H9 (cell line): ENCODE results near the gene SDK2. TPM values are rescaled to one million over a fixed set of nuclear protein-coding genes. Genes with fewer than 3 reads are reported as not detected.

Experiments used
- DNase-seq: peaks from one replicate; pipeline ENCODE4 v3.0.0-alpha.2; 2017
- H2AFZ ChIP-seq: one replicate; pipeline ENCODE4 v1.6.1; 2013; ENCODE audit warnings: mild to moderate bottlenecking, low read length, control low read depth, moderate library complexity
- H2AK5ac ChIP-seq: 2 replicates; pipeline ENCODE4 v1.6.1; 2013; ENCODE audit warnings: low read length, control low read depth, mixed read lengths; ENCODE audit not compliant: insufficient read length
- H2BK120ac ChIP-seq: one replicate; pipeline ENCODE4 v1.6.1; 2013; ENCODE audit warnings: low read depth, mild to moderate bottlenecking, low read length, control low read depth, inconsistent platforms; ENCODE audit not compliant: poor library complexity, severe bottlenecking
- H2BK12ac ChIP-seq: 2 replicates; pipeline ENCODE4 v1.6.1; 2013; ENCODE audit warnings: low read length, control low read depth, mixed read lengths, low read depth; ENCODE audit not compliant: insufficient read length
- H2BK15ac ChIP-seq: 2 replicates; pipeline ENCODE4 v1.6.1; 2013; ENCODE audit warnings: low read depth, low read length, control low read depth
- H2BK20ac ChIP-seq: one replicate; pipeline ENCODE4 v1.6.1; 2013; ENCODE audit warnings: low read depth, mild to moderate bottlenecking, low read length, control low read depth, inconsistent platforms; ENCODE audit not compliant: poor library complexity, severe bottlenecking
- H2BK5ac ChIP-seq: 2 replicates; pipeline ENCODE4 v1.6.1; 2013; ENCODE audit warnings: low read length, control low read depth, mixed read lengths; ENCODE audit not compliant: insufficient read length
- H3K14ac ChIP-seq: 2 replicates; pipeline ENCODE4 v1.6.1; 2013; ENCODE audit warnings: low read length, control low read depth; ENCODE audit not compliant: insufficient read depth
- H3K18ac ChIP-seq: 2 replicates; pipeline ENCODE4 v1.6.1; 2013; ENCODE audit warnings: low read depth, mild to moderate bottlenecking, mixed read lengths, low read length, control low read depth; ENCODE audit not compliant: insufficient read length
- H3K23ac ChIP-seq: 2 replicates; pipeline ENCODE4 v1.6.1; 2013; ENCODE audit warnings: low read length, control low read depth, mixed read lengths, low read depth; ENCODE audit not compliant: insufficient read length
- H3K23me2 ChIP-seq: 2 replicates; pipeline ENCODE4 v1.6.1; 2013; ENCODE audit warnings: low read depth, mild to moderate bottlenecking, mixed read lengths, low read length, control low read depth; ENCODE audit not compliant: insufficient read length, poor library complexity, severe bottlenecking
- H3K27ac ChIP-seq: 2 replicates; pipeline ENCODE4 v1.5.1; 2013; ENCODE audit warnings: low read length, control low read depth, mixed read lengths, low read depth; ENCODE audit not compliant: insufficient read length
- H3K27me3 ChIP-seq: 2 replicates; pipeline ENCODE4 v1.6.1; 2013; ENCODE audit warnings: low read length, control low read depth, inconsistent platforms; ENCODE audit not compliant: insufficient read depth
- H3K4ac ChIP-seq: 2 replicates; pipeline ENCODE4 v1.6.1; 2013; ENCODE audit warnings: low read depth, mild to moderate bottlenecking, control low read depth, inconsistent platforms, low read length, moderate library complexity
- H3K4me1 ChIP-seq: 2 replicates; pipeline ENCODE4 v1.6.1; 2013; ENCODE audit warnings: low read length, control low read depth, inconsistent platforms; ENCODE audit not compliant: insufficient read depth
- H3K4me2 ChIP-seq: 2 replicates; pipeline ENCODE4 v1.6.1; 2013; ENCODE audit warnings: low read length, control low read depth, mixed read lengths; ENCODE audit not compliant: insufficient read length, insufficient read depth
- H3K56ac ChIP-seq: 2 replicates; pipeline ENCODE4 v1.6.1; 2013; ENCODE audit warnings: low read depth, mild to moderate bottlenecking, mixed read lengths, low read length, control low read depth; ENCODE audit not compliant: insufficient read length
- H3K79me1 ChIP-seq: 2 replicates; pipeline ENCODE4 v1.6.1; 2013; ENCODE audit warnings: low read depth, mild to moderate bottlenecking, moderate library complexity, low read length, control low read depth, inconsistent platforms; ENCODE audit not compliant: insufficient read depth, poor library complexity, severe bottlenecking
- H3K79me2 ChIP-seq: 2 replicates; pipeline ENCODE4 v1.6.1; 2013; ENCODE audit warnings: low read length, control low read depth, inconsistent platforms; ENCODE audit not compliant: insufficient read depth
- H3K9ac ChIP-seq: 2 replicates; pipeline ENCODE4 v1.6.1; 2013; ENCODE audit warnings: low read length, control low read depth, mixed read lengths; ENCODE audit not compliant: insufficient read length; ENCODE audit errors: extremely low read depth
- H3K9me3 ChIP-seq: one replicate; pipeline ENCODE4 v1.6.1; 2013; ENCODE audit warnings: low read depth, low read length, inconsistent platforms; ENCODE audit not compliant: control insufficient read depth
- H3T11ph ChIP-seq: one replicate; pipeline ENCODE4 v1.6.1; 2013; ENCODE audit warnings: mild to moderate bottlenecking, low read length, control low read depth, inconsistent platforms
- H4K20me1 ChIP-seq: one replicate; pipeline ENCODE4 v1.6.1; 2013; ENCODE audit not compliant: control insufficient read depth, insufficient read length, insufficient read depth
- H4K5ac ChIP-seq: 2 replicates; pipeline ENCODE4 v1.6.1; 2013; ENCODE audit warnings: low read depth, mild to moderate bottlenecking, mixed read lengths, low read length, control low read depth; ENCODE audit not compliant: insufficient read length
- H4K8ac ChIP-seq: replicated peaks from 2 replicates; pipeline ENCODE4 v1.6.1; 2013; ENCODE audit warnings: low read length, control low read depth, mixed read lengths, low read depth; ENCODE audit not compliant: insufficient read length
- H4K91ac ChIP-seq: 2 replicates; pipeline ENCODE4 v1.6.1; 2013; ENCODE audit warnings: low read depth, mild to moderate bottlenecking, moderate library complexity, mixed read lengths, low read length, control low read depth; ENCODE audit not compliant: insufficient read length
- H3K27ac Mint-ChIP-seq, 3 experiments: 2 replicates in 2 of 3; 3 replicates in 1 of 3; pipeline ENCODE4 v1.8.0; 2020 to 2021; ENCODE audit warnings: mixed read lengths in 3 of 3, mild to moderate bottlenecking in 1 of 3, moderate library complexity in 1 of 3
- H3K27me3 Mint-ChIP-seq: 2 replicates; pipeline ENCODE4 v1.8.0; 2021; ENCODE audit warnings: low read depth, mild to moderate bottlenecking, moderate library complexity, mixed read lengths
- H3K36me3 Mint-ChIP-seq, 3 experiments: 2 replicates in 2 of 3; 3 replicates in 1 of 3; pipeline ENCODE4 v1.8.0; 2020 to 2021; ENCODE audit warnings: low read depth in 3 of 3, mixed read lengths in 3 of 3; ENCODE audit not compliant: insufficient read depth in 1 of 3
- H3K4me1 Mint-ChIP-seq, 2 experiments: 2 replicates each; pipeline ENCODE4 v1.8.0; 2020; ENCODE audit warnings: mixed read lengths in 2 of 2
- H3K4me3 Mint-ChIP-seq, 2 experiments: 2 replicates in 1 of 2; 3 replicates in 1 of 2; pipeline ENCODE4 v1.8.0; 2020 to 2021; ENCODE audit warnings: mild to moderate bottlenecking in 2 of 2, mixed read lengths in 2 of 2, moderate library complexity in 1 of 2
- H3K9me3 Mint-ChIP-seq, 2 experiments: 2 replicates in 1 of 2; 3 replicates in 1 of 2; pipeline ENCODE4 v1.8.0; 2020; ENCODE audit warnings: mild to moderate bottlenecking in 2 of 2, mixed read lengths in 2 of 2, moderate library complexity in 1 of 2
- CTCF ChIP-seq: fragments of 200-600 bp; sonication (generic); conservative IDR thresholded peaks from 3 replicates; pipeline ENCODE4 v1.8.0; 2021; ENCODE audit warnings: antibody characterized with exemption, mild to moderate bottlenecking
- WGBS: extraction: QIAGEN DNeasy Blood & Tissue Kit; methylation state at CpG from one replicate; pipeline ENCODE4 v1.1.7; 2013; ENCODE audit warnings: missing lambda C conversion rate, low lambda C conversion rate, mixed read lengths; ENCODE audit not compliant: insufficient read length; ENCODE audit errors: extremely low coverage; 5-methylcytosine and 5-hydroxymethylcytosine counted together
- total RNA-seq: library from RNA; stranded (reverse); gene quantifications from 2 replicates; pipeline ENCODE4 v1.2.1, GENCODE V29; 2021

Gene SDK2
- total RNA-seq, 1 experiment from 2014 or later: 9.1 TPM

- no peaks in the 10 kb centered on the region for H3K79me1 ChIP-seq
- H3K9ac ChIP-seq: no peak overlapping the region
- H3K36me3 Mint-ChIP-seq: peaks cover 3 to 19% (median 6%) of the 10 kb centered on the region in 3 experiments
- H4K8ac ChIP-seq: no peak overlapping the region
- H3K9me3 ChIP-seq: no peaks in the 10 kb centered on the region
- H3K23me2 ChIP-seq: no peaks in the 10 kb centered on the region
- H2AK5ac ChIP-seq: no peak overlapping the region
- H3K27ac ChIP-seq: no peak overlapping the region
- TF ChIP-seq CTCF: no peak
- no peak overlapping the region for H2BK5ac ChIP-seq
- no peak overlapping the region for H2BK15ac ChIP-seq
- no peak overlapping the region for H3K23ac ChIP-seq
- no peak overlapping the region for H3T11ph ChIP-seq
- H3K4me2 ChIP-seq: no peak overlapping the region
- no peaks in the 10 kb centered on the region for H3K4me1 ChIP-seq
- no CpG with 5 or more reads among the region's 1 CpG for WGBS
- H3K56ac ChIP-seq: no peak overlapping the region
- no peak for DNase-seq
- H3K4me3 Mint-ChIP-seq: no peak overlapping the region
- peaks cover 0 to 2% of the 10 kb centered on the region in 2 experiments; a peak in 2 of 4 replicates for H3K4me1 Mint-ChIP-seq
- no peak overlapping the region for H3K14ac ChIP-seq
- no peak overlapping the region for H2AFZ ChIP-seq
- no peak overlapping the region for H3K18ac ChIP-seq
- H4K5ac ChIP-seq: no peak overlapping the region
- H2BK12ac ChIP-seq: no peak overlapping the region
- no peaks in the 10 kb centered on the region for H3K27me3 ChIP-seq
- no peak overlapping the region for H2BK20ac ChIP-seq
- no peak overlapping the region for H3K4ac ChIP-seq
- H4K91ac ChIP-seq: no peak overlapping the region
- peaks cover 7 to 11% of the 10 kb centered on the region in 2 experiments for H3K9me3 Mint-ChIP-seq
- no peaks in the 10 kb centered on the region for H4K20me1 ChIP-seq
- H3K27me3 Mint-ChIP-seq: no peaks in the 10 kb centered on the region; the same call in 1 of the 2 replicates
- no peak overlapping the region for H2BK120ac ChIP-seq
- H3K27ac Mint-ChIP-seq: no peak overlapping the region
- no peaks in the 10 kb centered on the region for H3K79me2 ChIP-seq
These were observed 191.2 kb downstream of the SDK2 start for GRCh38 chr17:73453090-73453489.
